ENCODE measurements around the gene TLNRD1.
"Not testable (repeated sequence)": the region's sequence is repeated elsewhere in the genome, so short reads cannot be mapped to it uniquely, and the experiment has no call there.

Gene TLNRD1

DNA sequence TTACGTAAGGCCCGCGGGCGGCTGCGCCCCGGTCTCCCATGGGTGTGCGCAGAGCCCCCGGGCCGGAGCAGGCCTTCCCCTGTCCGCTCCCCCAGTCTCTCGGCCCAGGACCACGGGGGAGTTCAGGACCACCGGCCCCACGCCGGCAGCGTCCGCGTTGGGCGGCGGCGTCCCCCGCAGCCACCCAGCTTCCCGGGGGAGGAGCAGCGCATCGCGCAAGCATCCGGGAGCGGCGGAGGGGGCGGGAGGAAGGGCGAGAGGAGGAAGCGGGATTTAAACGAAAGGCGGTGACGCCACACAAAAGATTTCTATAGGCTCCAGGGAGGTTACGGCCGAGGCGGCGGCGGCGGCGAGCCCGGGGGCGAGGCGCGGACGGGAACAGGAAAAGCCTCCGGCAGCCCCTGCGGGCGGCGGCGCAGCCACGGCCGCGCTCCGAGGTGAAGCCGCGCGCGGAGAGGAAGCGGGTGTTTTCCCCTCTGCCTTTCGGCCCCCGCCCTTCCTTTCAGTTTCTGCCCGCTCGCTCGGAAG is at the start of gene TLNRD1:
TSS of gene TLNRD1 (plus strand) at position 300 of the 528 bp plus-strand sequence. CDS start 1,349 bp downstream, outside the sequence.
- in situ Hi-C loops (cut with MboI; ENCODE audit: low sequenced_read_pairs): no loop called here

DNA sequence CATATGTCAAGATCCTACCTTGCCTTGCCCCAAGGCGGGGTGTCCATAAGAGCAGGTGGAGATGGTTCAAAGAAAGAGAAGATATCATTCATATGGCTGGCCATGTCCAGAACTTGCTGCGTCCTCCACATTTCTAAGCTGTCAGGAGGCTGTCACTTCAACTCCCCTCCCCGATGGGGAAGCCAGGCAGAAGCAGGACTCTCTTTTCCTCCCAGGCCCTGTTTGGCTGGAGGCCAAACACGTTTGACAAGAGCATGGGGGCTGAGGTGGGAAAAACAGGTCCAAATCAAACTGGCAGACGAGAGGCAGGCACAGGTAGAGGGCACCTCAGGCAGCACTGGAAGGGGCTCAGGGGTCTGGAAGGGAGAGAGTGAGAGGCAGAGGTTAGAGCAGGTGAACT is 48.8 kb upstream of the TLNRD1 start:
- in situ Hi-C loops (cut with MboI; ENCODE audit: low sequenced_read_pairs): no loop called here

DNA sequence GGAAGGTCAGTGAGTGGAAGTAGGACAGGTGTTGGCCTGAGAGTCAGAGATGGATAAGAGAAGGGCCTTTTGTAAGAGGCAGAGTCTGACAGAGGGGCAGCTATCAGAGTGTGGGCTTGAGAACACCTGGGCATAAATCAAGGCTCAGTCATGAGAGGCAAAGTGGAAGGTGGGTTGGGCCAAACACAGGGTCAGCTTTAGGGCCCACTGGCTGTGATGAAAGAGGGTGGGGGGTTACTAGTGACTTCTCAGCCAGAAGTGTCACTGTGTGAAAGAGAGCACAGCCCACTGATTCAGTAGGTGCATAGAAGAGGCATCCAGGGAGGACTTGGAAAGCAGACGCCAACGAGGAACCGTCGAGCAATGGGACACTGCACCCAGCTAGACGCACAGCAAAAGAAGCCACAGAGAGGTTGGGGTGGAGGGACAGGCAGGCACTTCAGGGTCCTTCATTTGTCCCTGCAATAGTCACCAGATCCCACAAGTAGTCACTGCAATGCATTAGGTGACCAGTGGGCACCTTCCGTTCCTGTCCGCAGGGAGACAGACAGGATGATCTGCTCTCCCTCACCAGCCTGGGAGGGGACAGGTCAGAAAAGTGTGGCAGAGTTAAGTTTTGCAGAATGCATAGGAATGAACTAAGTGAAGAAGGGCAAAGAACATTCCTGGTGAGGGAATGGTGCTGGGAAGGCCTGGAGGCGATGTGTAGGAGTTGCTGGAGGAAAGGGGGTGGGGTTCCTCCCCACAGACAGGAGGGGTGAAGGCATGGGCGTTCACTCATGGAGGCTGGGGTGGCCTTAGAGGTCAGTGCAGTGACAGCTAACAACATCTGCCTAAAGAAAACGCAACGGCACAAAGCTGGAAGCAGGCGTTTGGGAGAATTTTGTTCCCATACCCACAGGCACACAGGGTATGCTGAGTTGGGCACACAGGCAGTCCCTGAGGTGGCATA is 47.4 kb upstream of the TLNRD1 start:
- in situ Hi-C loops (cut with MboI; ENCODE audit: low sequenced_read_pairs): no loop called here

DNA sequence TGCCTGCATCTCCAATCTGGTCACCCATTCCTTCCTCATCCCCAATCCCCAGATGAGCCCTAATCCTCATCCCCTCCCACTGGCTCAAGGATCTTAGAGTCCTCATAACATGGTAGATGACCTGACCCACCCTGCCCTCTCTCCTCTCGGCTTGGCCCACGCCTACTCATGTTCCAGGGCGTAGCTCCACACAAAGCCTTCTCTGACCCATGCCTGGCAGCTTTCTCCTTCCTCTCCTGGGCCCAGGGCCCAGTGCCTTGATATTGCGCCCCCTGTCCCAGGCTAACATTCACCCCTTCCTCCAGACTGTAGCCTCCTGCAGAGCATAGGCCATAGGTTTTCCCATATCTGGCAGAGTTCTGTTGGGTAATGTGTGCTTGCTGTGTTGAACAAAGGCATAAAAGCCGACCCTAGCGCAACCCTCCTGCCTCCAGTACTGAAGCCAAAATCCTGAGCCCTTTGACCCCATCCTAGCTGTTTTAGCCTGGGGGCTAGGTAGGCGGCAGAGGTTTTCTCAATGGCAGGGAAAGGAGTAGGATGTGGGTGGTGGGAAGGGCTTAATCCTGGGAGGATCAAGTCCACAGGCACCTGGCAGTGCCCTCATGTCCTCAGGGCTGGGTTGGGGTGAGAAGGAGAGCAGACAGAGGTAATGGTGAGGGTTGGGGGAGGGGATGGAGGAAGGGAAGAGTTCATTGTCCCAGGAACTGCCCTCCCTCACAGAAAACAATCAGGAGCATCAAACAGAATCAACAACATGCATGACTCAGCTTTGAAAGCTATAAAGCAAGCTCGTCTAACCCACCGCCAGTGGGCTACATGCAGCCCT is 46.6 kb upstream of the TLNRD1 start:
- in situ Hi-C loops (cut with MboI; ENCODE audit: low sequenced_read_pairs): no loop called here

DNA sequence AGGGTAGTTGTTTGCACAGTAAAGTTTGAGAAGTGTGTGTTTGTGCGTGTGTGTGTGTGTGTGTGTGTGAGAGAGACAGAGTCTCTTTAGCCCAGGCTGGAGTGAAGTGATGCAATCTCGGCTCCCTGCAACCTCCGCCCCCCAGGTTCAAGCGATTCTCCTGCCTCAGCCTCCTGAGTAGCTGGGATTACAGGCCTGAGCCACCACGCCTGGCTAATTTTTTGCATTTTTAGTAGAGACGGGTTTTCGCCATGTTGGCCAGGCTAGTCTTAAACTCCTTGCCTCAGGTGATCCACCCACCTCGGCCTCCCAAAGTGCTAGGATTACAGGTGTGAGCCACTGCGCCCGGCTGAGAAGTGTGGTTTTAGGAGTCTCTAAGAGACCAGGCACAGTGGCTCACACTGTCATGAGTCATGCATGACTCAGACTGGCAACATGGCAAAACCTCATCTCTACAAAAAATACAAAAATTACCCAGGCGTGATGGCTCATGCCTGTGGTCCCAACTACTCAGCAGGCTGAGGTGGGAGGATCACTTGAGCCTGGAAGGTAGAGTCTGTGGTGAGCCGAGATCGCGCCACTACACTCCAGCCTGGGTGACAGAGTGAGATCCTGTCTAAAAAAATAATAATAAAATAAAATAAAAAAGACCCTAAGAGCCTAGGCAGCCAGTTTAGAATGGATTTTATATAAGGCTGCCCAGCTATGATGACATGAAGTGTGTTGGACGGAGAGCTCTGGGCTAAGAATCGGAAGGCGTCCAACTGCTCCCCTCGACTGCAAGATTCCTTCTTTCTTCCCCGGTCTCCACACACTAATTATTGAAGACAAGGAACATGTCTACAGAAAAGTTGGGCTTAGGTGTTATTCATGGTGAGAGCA is 44.9 kb upstream of the TLNRD1 start:
- in situ Hi-C loops (cut with MboI; ENCODE audit: low sequenced_read_pairs): not testable (repeated sequence)

DNA sequence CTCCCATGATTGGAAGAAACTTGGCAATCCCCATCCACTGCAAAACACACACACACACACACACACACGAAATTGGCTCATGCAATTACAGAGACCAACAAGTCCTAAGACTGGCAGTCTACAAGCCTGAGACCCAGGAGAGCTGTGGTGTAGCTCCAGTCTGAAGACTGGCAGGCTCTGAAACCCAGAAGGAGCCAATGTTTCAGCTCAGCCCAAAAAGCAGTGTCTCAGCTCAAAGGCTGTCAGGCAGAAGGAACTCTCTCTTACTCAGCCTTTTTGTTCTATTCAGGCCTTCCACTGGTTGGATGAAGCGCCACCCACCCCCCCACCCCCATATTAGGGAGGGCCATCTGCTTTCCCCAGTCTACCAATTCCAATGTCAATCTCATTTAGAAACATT is 43.2 kb upstream of the TLNRD1 start:
- in situ Hi-C loops (cut with MboI; ENCODE audit: low sequenced_read_pairs): no loop called here

DNA sequence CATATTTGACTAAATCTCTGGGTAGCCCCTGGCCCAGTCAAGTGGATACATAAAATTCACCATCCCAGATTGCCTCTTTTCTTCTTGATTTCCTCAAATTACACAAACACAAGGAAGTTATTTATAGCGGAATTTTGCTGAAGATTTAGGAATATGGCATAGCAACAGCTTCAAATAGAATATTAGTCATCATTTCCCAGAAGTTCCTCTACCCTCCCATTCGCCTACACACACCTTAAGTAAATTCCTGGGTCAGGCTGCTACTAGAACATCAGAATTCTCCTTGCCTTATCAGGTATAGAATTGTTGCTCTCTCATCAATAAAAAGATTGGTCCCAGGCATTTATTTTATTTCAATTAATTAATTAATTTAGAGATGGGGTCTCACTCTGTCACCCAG is 42.7 kb upstream of the TLNRD1 start:
- in situ Hi-C loops (cut with MboI; ENCODE audit: low sequenced_read_pairs): no loop called here

DNA sequence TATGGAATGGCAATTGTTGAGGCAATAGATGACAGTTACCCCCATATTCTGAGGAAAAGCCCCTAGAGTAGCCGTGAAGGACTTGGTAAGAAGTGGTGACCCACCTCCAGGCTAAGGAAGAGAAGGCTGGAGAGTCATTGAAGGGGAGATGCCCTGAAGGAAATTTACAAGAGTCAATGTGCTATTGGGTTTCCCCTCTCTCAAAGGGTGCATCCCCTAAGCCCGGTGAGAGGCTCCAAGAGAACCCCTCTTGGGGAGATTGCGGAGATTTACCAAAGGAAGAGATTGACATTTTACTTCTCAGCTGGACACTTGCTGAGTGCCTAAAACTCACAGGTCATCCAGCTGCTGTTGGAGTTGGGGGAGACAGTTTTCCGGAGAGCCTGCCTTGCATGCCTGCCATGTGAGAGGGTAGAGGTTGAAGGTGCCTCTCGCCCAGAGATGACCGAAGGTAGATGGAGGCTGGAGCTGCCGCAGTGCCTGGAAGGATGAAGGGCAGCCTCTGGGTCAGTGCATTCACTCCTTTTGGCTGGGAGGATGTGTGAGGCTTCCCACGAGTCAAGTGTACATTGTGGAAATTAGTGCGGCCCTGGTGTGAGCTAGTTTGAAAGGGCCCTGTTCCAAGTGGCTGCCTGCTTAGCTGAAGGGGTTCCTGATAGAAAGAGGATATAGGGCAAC is 41.8 kb upstream of the TLNRD1 start:
- in situ Hi-C loops (cut with MboI; ENCODE audit: low sequenced_read_pairs): no loop called here

DNA sequence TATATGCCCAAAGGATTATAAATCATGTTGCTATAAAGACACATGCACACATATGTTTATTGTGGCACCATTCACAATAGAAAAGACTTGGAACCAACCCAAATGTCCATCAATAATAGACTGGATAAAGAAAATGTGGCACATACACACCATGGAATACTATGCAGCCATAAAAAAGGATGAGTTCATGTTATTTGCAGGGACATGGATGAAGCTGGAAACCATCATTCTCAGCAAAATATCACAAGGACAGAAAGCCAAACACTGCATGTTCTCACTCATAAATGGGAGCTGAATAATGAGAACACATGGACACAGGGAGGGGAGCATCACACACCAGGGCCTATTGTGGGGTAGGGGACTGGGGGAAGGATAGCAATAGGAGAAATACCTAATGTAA is 35.3 kb upstream of the TLNRD1 start:
- in situ Hi-C loops (cut with MboI; ENCODE audit: low sequenced_read_pairs): not testable (repeated sequence)

DNA sequence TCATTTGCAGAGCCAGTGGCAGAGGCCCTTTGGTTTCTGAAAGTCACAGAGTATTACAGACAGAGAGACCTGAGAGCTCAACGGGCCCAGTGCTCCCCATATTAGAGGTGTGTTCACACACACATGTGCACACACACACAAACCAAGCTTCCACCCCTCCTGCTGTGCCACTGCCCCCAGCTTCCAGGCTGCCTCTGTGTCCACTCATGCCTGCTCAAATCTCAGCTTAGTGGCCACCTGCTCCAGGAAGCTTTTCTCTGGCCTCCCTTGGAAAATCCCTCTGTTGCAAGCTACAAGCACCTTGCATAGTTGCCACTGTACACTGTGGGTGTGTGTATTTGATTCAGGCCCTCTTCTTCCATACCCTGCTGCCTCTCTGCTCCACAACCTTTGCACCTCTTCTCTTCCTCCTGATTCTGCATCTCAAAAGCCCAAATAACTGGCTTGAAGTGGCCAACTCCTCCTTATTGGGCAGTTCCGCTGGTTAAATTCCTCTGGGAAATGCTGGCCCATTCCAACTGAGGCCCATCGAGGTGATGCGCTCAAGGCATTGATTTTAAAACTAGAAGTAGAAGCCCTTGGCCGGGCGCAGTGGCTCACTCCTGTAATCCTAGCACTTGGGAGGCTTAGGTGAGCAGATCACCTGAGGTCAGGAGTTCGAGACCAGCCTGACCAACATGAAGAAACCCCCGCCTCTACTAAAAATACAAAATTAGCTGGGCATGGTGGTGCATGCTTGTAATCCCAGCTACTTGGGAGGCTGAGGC is 34.1 kb upstream of the TLNRD1 start:
- in situ Hi-C loops (cut with MboI; ENCODE audit: low sequenced_read_pairs): no loop called here

DNA sequence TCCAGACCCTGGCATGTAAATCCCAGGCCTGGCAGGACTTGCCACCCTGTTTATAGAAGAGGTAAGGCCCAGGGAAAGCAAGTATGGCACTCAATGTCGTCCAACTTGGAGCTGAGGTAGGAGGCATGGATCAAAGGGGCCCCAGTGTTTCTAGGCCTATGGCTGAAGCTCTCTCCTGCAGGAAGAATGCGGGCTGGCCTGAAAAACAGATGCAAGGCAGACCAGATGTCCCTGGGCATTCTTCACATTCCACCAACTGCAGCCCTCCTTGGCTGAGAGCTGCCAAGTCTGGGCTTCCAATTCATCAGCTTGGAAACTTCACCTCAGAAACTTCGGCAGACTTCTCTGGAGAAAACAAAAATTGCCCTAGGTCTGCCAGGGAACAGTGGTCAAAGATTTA is 33.3 kb upstream of the TLNRD1 start:
- in situ Hi-C loops (cut with MboI; ENCODE audit: low sequenced_read_pairs): no loop called here

DNA sequence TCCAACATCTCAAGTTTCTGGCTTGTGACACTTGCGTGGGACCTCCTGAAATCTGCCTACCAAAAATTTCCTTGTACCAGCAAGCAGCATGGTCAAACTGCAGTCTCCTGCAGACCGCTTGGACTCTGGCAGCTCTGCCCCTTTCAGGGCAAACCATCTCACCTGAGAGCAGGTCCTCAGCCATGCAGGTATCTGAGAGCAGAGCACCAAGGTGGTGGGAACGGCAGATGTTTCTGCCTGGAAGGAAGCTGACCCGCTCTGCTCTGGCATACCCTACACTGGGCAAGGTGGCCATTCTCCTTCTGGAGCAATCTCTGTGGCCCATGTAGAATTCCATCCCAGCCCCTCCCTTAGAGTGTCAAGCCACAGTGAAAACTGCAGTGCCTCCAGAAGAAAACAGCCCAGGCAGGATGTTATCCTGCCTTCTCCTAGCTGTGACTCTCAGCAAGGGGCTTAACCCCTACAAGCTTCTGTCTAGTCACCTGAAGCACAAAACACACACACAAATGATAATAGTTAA is 32.7 kb upstream of the TLNRD1 start:
- in situ Hi-C loops (cut with MboI; ENCODE audit: low sequenced_read_pairs): no loop called here

DNA sequence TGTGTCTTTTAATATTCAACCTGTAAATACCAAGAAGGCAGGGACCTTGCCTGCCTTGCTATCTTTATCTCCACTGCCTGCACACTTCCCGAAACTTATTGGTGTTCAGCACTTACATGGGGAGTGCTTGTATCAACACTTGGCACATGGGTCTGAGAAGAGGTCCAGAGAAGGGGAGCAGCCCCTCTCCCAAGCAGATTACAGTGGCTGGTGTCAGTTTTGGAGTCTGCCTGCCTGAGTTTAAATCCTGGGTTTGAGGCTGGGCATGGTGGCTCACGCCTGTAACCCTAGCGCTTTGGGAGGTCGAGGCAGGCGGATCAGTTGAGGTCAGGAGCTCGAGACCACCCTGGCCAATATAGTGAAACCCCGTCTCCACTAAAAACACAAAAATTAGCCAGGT is 31.4 kb upstream of the TLNRD1 start:
- in situ Hi-C loops (cut with MboI; ENCODE audit: low sequenced_read_pairs): no loop called here

DNA sequence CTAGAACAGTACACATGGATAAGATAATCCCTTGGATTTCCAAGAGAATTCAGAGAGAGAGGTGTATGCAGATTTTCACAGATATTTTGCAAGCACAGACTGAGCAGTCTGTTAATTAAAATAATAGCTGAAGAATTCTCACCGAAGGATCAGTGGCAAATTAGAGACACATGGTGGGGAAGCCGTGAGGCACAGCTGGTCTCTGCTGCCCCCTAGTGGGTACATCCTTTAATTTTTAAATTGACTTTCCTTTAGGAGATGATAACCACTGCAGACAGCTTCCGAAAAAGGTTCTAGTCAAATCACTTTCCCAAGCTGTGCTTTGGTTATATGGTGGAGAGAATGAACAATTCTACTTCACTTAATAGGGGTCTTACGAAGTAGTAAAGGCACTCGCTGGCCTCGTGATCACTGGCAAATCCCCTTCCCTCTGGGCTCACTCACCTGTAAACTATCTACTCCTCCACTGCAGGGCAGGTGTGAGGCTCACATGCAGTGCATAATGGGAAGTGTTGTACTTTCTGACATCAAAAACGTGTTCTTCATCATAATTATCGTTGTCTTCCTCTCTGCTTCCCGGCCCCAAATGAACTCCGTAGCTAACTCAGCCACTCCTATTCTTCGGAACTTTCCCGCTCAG is 30.6 kb upstream of the TLNRD1 start:
- in situ Hi-C loops (cut with MboI; ENCODE audit: low sequenced_read_pairs): loop anchor here (5.0 to 10.0 kb wide), 2 partner anchors 295 to 513 kb away; no protein-coding TSS in a partner anchor

DNA sequence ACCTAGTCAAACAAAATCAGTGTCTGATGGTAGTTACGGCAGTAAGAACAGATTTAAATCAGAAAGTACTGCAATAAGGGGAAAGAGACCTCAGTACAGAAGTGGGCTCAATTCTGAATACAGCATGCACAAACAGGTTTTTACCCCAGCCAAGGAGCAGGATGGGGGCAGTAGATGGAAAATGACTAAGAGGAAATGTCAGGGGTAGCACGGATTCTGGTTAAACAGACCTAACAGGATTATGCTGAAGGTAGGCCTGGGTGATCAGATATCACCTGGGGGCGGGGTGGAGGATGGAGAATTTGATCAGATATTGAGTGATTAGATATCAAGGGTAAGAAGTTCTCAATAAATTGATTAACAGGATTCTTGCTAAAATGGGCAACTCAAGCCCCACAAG is 30.1 kb upstream of the TLNRD1 start:
- in situ Hi-C loops (cut with MboI; ENCODE audit: low sequenced_read_pairs): loop anchor here (5.0 to 10.0 kb wide), 2 partner anchors 294 to 513 kb away; no protein-coding TSS in a partner anchor

DNA sequence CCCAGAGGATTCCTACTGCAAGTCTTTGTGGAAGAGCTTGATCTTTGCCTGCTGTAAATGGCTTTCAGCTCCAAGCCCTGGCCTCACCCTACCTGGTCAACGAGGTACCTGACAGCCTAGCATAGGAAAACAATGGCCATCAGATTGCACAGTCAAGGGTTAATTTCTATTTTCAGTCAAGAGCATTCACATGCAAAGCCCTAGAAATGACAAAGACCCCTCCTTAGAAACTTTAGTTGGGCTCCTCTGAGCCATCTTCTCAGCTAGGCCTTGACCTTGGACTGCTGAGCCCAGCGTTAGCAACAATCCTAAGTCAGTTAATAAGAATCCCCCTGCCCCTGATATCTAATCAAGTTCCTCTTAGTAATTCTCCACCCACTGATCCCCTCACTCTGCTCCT is 29.6 kb upstream of the TLNRD1 start:
- in situ Hi-C loops (cut with MboI; ENCODE audit: low sequenced_read_pairs): loop anchor here (5.0 to 10.0 kb wide), 2 partner anchors 294 to 514 kb away; no protein-coding TSS in a partner anchor

DNA sequence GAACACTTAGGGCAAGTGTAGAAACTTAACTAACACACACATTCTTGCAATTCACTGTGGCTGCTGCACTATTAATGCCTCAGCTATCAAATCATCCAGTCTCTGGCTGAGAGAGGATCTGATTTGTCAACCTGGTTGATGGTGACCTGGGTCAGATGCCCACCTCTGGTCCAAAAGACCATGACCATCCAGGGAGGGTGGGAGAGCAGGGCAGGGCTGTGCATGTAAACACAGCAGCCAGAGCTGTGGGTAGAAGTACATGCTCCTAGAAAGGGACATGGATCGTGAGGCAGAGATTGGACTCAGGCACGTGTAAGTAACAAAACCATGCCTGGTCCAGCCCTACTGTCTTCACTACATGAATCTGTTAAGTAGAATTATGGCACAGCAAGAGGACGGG is 28.4 kb upstream of the TLNRD1 start:
- in situ Hi-C loops (cut with MboI; ENCODE audit: low sequenced_read_pairs): loop anchor here (5.0 to 10.0 kb wide), 2 partner anchors 293 to 515 kb away; no protein-coding TSS in a partner anchor

DNA sequence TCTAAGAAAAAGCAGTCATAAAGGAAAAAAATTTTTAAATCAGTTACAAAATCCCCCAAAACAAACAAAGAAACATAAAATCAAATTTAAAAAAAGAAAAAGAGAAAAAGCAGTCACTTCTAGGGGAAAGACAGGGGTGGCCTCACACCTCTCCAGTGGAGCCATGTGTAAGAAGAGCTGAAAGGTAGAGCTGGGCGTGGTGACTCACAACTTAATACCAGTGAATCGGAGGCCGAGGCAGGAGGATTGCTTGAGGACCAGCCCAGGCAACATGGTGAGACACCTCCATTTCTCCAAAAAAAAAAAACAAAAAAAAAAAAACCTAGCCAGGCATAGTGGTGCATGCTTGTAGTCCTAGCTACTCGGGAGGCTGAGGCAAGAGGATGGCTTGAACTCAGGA is 25.8 kb upstream of the TLNRD1 start:
- in situ Hi-C loops (cut with MboI; ENCODE audit: low sequenced_read_pairs): loop anchor here (5.0 to 10.0 kb wide), 2 partner anchors 290 to 518 kb away; no protein-coding TSS in a partner anchor
